HepG2 (cell line): Measurements from ENCODE around the gene RAB40C. TPM values are rescaled to one million over a fixed set of nuclear protein-coding genes. Genes with fewer than 3 reads are reported as not detected.

ENCODE experiments used
- ATAC-seq: fragments of 200-7000 bp; cut with Tn5 transposase; 3 replicates; pipeline ENCODE4 v1.9.1; 2020; ENCODE audit warnings: mild to moderate bottlenecking, moderate library complexity
- BruUV-seq: library from RNA; stranded (reverse); fragments of 400-500 nt; replicated peaks from 2 replicates; lab custom pipeline; 2021; lab: Mats Ljungman, UMichigan
- CTCF ChIA-PET: fragments of 300-600 bp; formaldehyde crosslinking; extraction: SDS; loops from one replicate; lab custom pipeline; 2021; ENCODE audit warnings: low total read pairs, inconsistent platforms, low intra/inter-chr PET ratio; lab: Yijun Ruan, JAX
- POLR2A ChIA-PET: fragments of 350-600 bp; sonication (Branson Sonifier 250); formaldehyde crosslinking; loops from one replicate; lab custom pipeline; 2020; ENCODE audit warnings: antibody characterized with exemption, inconsistent platforms; lab: Yijun Ruan, JAX
- DNase-seq: peaks from one replicate; pipeline ENCODE4 v3.0.0-alpha.2; 2015; ENCODE audit warnings: low spot score
- FAIRE-seq: peaks from 3 replicates; lab custom pipeline; 2011; peaks lifted over from hg19 to GRCh38; lab: Jason Lieb, UNC
- H2AFZ ChIP-seq: one replicate; pipeline ENCODE4 v1.6.1; 2011; ENCODE audit warnings: low read length, inconsistent platforms
- H3K27ac ChIP-seq: fragments of 300-600 bp; 3 replicates; pipeline ENCODE4 v1.8.0; 2011; ENCODE audit warnings: mixed run types, mild to moderate bottlenecking, mixed read lengths, low read length, inconsistent platforms; ENCODE audit not compliant: insufficient read depth; ENCODE audit errors: extremely low read length
- H3K27me3 ChIP-seq, 2 experiments: fragments of 200-600 bp in 1 of 2; 2 replicates in 1 of 2; 3 replicates in 1 of 2; pipeline versions ENCODE4 v1.6.0 to v1.8.0; 2011; ENCODE audit warnings: low read length in 2 of 2, mild to moderate bottlenecking in 2 of 2, moderate library complexity in 2 of 2, inconsistent platforms in 1 of 2; ENCODE audit not compliant: insufficient read depth in 2 of 2, control insufficient read depth in 1 of 2
- H3K36me3 ChIP-seq, 2 experiments: fragments of 200-600 bp in 1 of 2; replicated peaks in 1 of 2; 2 replicates in 1 of 2; 3 replicates in 1 of 2; pipeline versions ENCODE4 v1.5.1 to v1.8.0; 2011; ENCODE audit warnings: low read length in 2 of 2, inconsistent platforms in 1 of 2; ENCODE audit not compliant: insufficient read depth in 2 of 2, control insufficient read depth in 1 of 2
- H3K4me1 ChIP-seq: 2 replicates; pipeline ENCODE4 v1.5.1; 2012; ENCODE audit warnings: low read length, inconsistent platforms; ENCODE audit not compliant: insufficient read depth
- H3K4me2 ChIP-seq: 2 replicates; pipeline ENCODE4 v1.6.0; 2011; ENCODE audit warnings: low read depth, low read length, inconsistent platforms
- H3K4me3 ChIP-seq, 3 experiments: fragments of 200-600 bp in 1 of 3; sonication (generic), shearing (Covaris generic) in 1 of 3; replicated peaks in 1 of 3; 2 replicates each; pipeline ENCODE4 v1.5.1; 2011 to 2016; ENCODE audit warnings: low read length in 3 of 3, inconsistent platforms in 2 of 3, low read depth in 2 of 3, mild to moderate bottlenecking in 2 of 3, control low read depth in 1 of 3, mixed read lengths in 1 of 3; ENCODE audit not compliant: insufficient read depth in 1 of 3
- H3K79me2 ChIP-seq: one replicate; pipeline ENCODE4 v1.6.1; 2011; ENCODE audit warnings: low read length, inconsistent platforms; ENCODE audit not compliant: insufficient read depth
- H3K9ac ChIP-seq: 2 replicates; pipeline ENCODE4 v1.6.0; 2011; ENCODE audit warnings: mild to moderate bottlenecking, low read depth, low read length, inconsistent platforms; ENCODE audit not compliant: insufficient read depth
- H3K9me3 ChIP-seq: 2 replicates; pipeline ENCODE4 v1.5.1; 2012; ENCODE audit warnings: mild to moderate bottlenecking, low read length
- H4K20me1 ChIP-seq: 2 replicates; pipeline ENCODE4 v1.6.0; 2011; ENCODE audit warnings: inconsistent platforms, mild to moderate bottlenecking, low read length, moderate library complexity; ENCODE audit not compliant: insufficient read depth
- CSRNP1 ChIP-seq: sonication (generic); formaldehyde crosslinking; IDR thresholded peaks from 2 replicates; pipeline ENCODE4 v1.8.1; 2023; ENCODE audit warnings: mild to moderate bottlenecking, missing genetic modification reagents
- U2AF1 ChIP-seq: fragments of 200-400 bp; formaldehyde crosslinking; optimal IDR thresholded peaks from 2 replicates; pipeline ENCODE3; 2017; ENCODE audit warnings: mild to moderate bottlenecking, low read depth, low read length
- ZNF251 ChIP-seq: sonication (generic); formaldehyde crosslinking; IDR thresholded peaks from 2 replicates; pipeline ENCODE4 v1.9.0; 2021; ENCODE audit warnings: mild to moderate bottlenecking, missing genetic modification reagents
- ZNF253 ChIP-seq: sonication (generic); formaldehyde crosslinking; IDR thresholded peaks from 2 replicates; pipeline ENCODE4 v1.8.0; 2022; ENCODE audit warnings: mild to moderate bottlenecking, missing genetic modification reagents, borderline replicate concordance
- WGBS: methylation state at CpG from one replicate; pipeline ENCODE4 v1.1.6; 2017; ENCODE audit warnings: low lambda C conversion rate; 5-methylcytosine and 5-hydroxymethylcytosine counted together
- in situ Hi-C: cut with HindIII; loops from 2 replicates; pipeline ENCODE4 v1.10.0; 2017; ENCODE audit warnings: low pct_unique_long_range_greater_than_20kb; ENCODE audit not compliant: extremely low pct_ligation_motif_present
- intact Hi-C: fragments of 100-400 bp; cut with micrococcal nuclease; formaldehyde crosslinking; loops from one replicate; pipeline ENCODE4 v1.10.0; 2022; ENCODE audit not compliant: unreplicated experiment
- polyA plus RNA-seq, 8 experiments: library from polyadenylated mRNA; depleted of rRNA in 3 of 8; stranded (reverse) in 7 of 8; unstranded in 1 of 8; fragments of >200 nt; fragmentation: Illumina TruSeq in 4 of 8; extraction: Trizol in 4 of 8; gene quantifications; 2 replicates each; pipeline versions ENCODE4 v1.2.1 to v1.2.3, GENCODE V29; 2011 to 2016; ENCODE audit warnings: low read depth in 4 of 8, missing spikeins in 1 of 8, mixed read lengths in 1 of 8; ENCODE audit not compliant: insufficient read depth in 1 of 8
- total RNA-seq, 5 experiments: library from RNA; depleted of rRNA; stranded (reverse); fragments of >200 nt; fragmentation: Illumina TruSeq; extraction: Trizol; gene quantifications; 2 replicates each; pipeline ENCODE4 v1.2.3, GENCODE V29; 2016; ENCODE audit warnings: low read depth in 1 of 5
- TF ChIP-seq, protein P1 (sequence below): sonication (generic); formaldehyde crosslinking; IDR thresholded peaks from 2 replicates; pipeline ENCODE4 v1.4.0; 2020; ENCODE audit warnings: missing genetic modification reagents, borderline replicate concordance

The RAB40C gene
- total and polyA plus RNA-seq, 2 of the 13 experiments (the other 11 are each of a cell fraction or from before 2014, with no cell fraction given), result 7.7 to 11.5 TPM

GRCh38 chr16:595942-596735, 6.3 kb downstream of the RAB40C start:
- intact Hi-C loops, result no loop called here
- ATAC-seq, result no peak
- peaks cover 36% of the 10 kb centered on the region for H3K79me2 ChIP-seq
- POLR2A ChIA-PET, result no interaction called here
- H3K27me3 ChIP-seq, result no peaks in the 10 kb centered on the region; a peak in 1 of 5 replicates
- TF ChIP-seq ZNF251 (no peak), CSRNP1 (CRISPR knock-in tag) (no peak), U2AF1 (no peak), ZNF253 (CRISPR knock-in tag) (no peak)
- TF ChIP-seq, protein P1, sequence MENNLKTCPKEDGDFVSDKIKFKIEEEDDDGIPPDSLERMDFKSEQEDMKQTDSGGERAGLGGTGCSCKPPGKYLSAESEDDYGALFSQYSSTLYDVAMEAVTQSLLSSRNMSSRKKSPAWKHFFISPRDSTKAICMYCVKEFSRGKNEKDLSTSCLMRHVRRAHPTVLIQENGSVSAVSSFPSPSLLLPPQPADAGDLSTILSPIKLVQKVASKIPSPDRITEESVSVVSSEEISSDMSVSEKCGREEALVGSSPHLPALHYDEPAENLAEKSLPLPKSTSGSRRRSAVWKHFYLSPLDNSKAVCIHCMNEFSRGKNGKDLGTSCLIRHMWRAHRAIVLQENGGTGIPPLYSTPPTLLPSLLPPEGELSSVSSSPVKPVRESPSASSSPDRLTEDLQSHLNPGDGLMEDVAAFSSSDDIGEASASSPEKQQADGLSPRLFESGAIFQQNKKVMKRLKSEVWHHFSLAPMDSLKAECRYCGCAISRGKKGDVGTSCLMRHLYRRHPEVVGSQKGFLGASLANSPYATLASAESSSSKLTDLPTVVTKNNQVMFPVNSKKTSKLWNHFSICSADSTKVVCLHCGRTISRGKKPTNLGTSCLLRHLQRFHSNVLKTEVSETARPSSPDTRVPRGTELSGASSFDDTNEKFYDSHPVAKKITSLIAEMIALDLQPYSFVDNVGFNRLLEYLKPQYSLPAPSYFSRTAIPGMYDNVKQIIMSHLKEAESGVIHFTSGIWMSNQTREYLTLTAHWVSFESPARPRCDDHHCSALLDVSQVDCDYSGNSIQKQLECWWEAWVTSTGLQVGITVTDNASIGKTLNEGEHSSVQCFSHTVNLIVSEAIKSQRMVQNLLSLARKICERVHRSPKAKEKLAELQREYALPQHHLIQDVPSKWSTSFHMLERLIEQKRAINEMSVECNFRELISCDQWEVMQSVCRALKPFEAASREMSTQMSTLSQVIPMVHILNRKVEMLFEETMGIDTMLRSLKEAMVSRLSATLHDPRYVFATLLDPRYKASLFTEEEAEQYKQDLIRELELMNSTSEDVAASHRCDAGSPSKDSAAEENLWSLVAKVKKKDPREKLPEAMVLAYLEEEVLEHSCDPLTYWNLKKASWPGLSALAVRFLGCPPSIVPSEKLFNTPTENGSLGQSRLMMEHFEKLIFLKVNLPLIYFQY (CRISPR knock-in tag), result no peak
- TF ChIP-seq, all 625 proteins: peak for 0
- H2AFZ ChIP-seq, result no peak overlapping the region
- peaks cover 2% of the 10 kb centered on the region; the same call in 1 of the 2 replicates for H4K20me1 ChIP-seq
- no peak overlapping the region for H3K4me2 ChIP-seq
- no TSS peak for BruUV-seq
- H3K9me3 ChIP-seq, result no peaks in the 10 kb centered on the region
- in situ Hi-C loops, result no loop called here
- CTCF ChIA-PET, result no interaction called here
- H3K4me3 ChIP-seq, result no peak overlapping the region
- no peak overlapping the region for H3K9ac ChIP-seq
- H3K27ac ChIP-seq, result no peak overlapping the region
- FAIRE-seq (no peak), DNase-seq (no peak)
- 98% methylated on average over 31 of the region's 34 CpGs for WGBS
- peaks cover 6 to 11% of the 10 kb centered on the region in 2 experiments; a peak in 4 of 5 replicates for H3K36me3 ChIP-seq
- H3K4me1 ChIP-seq, result peaks cover 29% of the 10 kb centered on the region
